HG02943 (cell line): ENCODE data around the gene SAMD4A.

Experiments used
- ATAC-seq: cut with Tn5 transposase; IDR thresholded peaks from one replicate; pipeline ENCODE4 v1.9.1; 2021; ENCODE audit warnings: mild to moderate bottlenecking, low read depth, moderate library complexity; ENCODE audit not compliant: unreplicated experiment

SAMD4A gene

GRCh38 chr14:54676812-54677708 is 110.1 kb downstream of the SAMD4A start:
- no peak for ATAC-seq

GRCh38 chr14:54680651-54681050 is 113.7 kb downstream of the SAMD4A start:
- no peak for ATAC-seq

GRCh38 chr14:54681811-54682261 is 114.9 kb downstream of the SAMD4A start:
- ATAC-seq, result no peak

- ATAC-seq, result no peak
These were observed 115.7 kb downstream of the SAMD4A start for GRCh38 chr14:54682578-54682977.

GRCh38 chr14:54683882-54684794 is 117.2 kb downstream of the SAMD4A start:
- ATAC-seq, result no peak

GRCh38 chr14:54685286-54685845 is 118.4 kb downstream of the SAMD4A start:
- ATAC-seq, result no peak

GRCh38 chr14:54686219-54686870 is 119.4 kb downstream of the SAMD4A start:
- no peak for ATAC-seq

- no peak for ATAC-seq
These were observed 120.2 kb downstream of the SAMD4A start for GRCh38 chr14:54686871-54687749.

GRCh38 chr14:54687750-54688119 is 120.8 kb downstream of the SAMD4A start:
- no peak for ATAC-seq

- no peak for ATAC-seq
These were observed 121.3 kb downstream of the SAMD4A start for GRCh38 chr14:54688229-54688628.

- no peak for ATAC-seq
These were observed 123.0 kb downstream of the SAMD4A start for GRCh38 chr14:54689928-54690327.

- ATAC-seq, result no peak
These were observed 124.0 kb downstream of the SAMD4A start for GRCh38 chr14:54690887-54691286.

GRCh38 chr14:54691525-54692283 is 124.8 kb downstream of the SAMD4A start:
- no peak for ATAC-seq

- no peak for ATAC-seq
These were observed 125.4 kb downstream of the SAMD4A start for GRCh38 chr14:54692284-54692772.

- no peak for ATAC-seq
These were observed 126.8 kb downstream of the SAMD4A start for GRCh38 chr14:54693761-54694160.

GRCh38 chr14:54695196-54695595 is 128.3 kb downstream of the SAMD4A start:
- no peak for ATAC-seq

GRCh38 chr14:54697001-54697400 is 130.1 kb downstream of the SAMD4A start:
- no peak for ATAC-seq

- no peak for ATAC-seq
These were observed 130.9 kb downstream of the SAMD4A start for GRCh38 chr14:54697803-54698202.

GRCh38 chr14:54698501-54698900 is 131.6 kb downstream of the SAMD4A start:
- ATAC-seq, result no peak
